Activated naive CD8-positive, alpha-beta T cell treated with anti-CD3 and anti-CD28 coated beads for 36 hours (primary cell): ENCODE measurements around the gene DNAAF5. TPM values are rescaled to one million over a fixed set of nuclear protein-coding genes. Genes with fewer than 3 reads are reported as not detected.
"Not testable (repeated sequence)": the region's sequence is repeated elsewhere in the genome, so short reads cannot be mapped to it uniquely, and the experiment has no call there.

ENCODE experiments used
- DNase-seq: peaks from one replicate; pipeline ENCODE4 v3.0.0; 2021
- H3K27ac Mint-ChIP-seq: one replicate; pipeline ENCODE4 v1.8.0; 2022; ENCODE audit warnings: mild to moderate bottlenecking, moderate library complexity, mixed read lengths
- H3K27me3 Mint-ChIP-seq: one replicate; pipeline ENCODE4 v1.8.0; 2022; ENCODE audit warnings: mild to moderate bottlenecking, mixed read lengths
- H3K36me3 Mint-ChIP-seq: one replicate; pipeline ENCODE4 v1.8.0; 2021; ENCODE audit warnings: mild to moderate bottlenecking, mixed read lengths
- H3K4me1 Mint-ChIP-seq: one replicate; pipeline ENCODE4 v1.8.0; 2021; ENCODE audit warnings: mixed read lengths
- H3K4me3 Mint-ChIP-seq: one replicate; pipeline ENCODE4 v1.8.0; 2022; ENCODE audit warnings: mild to moderate bottlenecking, moderate library complexity, mixed read lengths
- H3K9me3 Mint-ChIP-seq: one replicate; pipeline ENCODE4 v1.8.0; 2022; ENCODE audit warnings: mixed read lengths
- total RNA-seq, 2 experiments: library from RNA; stranded (reverse); gene quantifications; one replicate each; pipeline ENCODE4 v1.2.3, GENCODE V29; 2021

Gene DNAAF5
- total RNA-seq, 2 experiments from 2014 or later: 46.8 to 48.5 TPM

DNA sequence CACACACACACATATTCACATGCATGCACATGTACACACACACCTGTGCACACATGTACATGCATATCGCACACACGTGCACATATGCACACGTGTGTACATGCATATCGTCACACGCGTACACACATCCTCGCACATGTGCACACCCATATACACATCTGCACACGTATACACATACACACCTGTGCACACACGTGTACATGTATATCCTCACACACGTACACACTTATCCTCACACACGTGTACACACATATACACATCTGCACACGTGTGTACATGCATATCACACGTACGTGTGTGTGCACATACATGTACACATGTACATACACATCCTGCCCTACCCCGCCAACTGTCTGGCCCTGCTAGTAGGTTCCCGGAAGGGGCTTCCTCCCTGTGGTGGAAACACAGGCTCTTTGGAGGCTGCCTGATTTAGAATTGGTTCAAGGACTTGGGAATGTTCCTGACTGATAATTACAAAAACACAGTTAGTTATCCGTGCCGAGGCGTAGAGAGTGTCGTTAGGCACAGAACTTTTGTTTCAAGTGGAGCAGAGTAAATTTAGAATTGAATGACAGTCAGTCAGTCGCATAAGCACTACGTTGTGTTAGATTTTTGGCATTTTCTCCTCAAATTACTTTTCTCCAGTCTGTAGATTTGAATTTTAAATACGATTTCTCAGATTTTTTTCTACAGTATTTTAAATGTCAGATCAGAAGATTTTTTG lies 19.1 kb downstream of the DNAAF5 start:
- Mint-ChIP-seq H3K9me3 (no peaks in the 10 kb centered on the region), H3K27ac (no peak overlapping the region), H3K4me1 (no peaks in the 10 kb centered on the region), H3K4me3 (no peak overlapping the region), H3K27me3 (no peaks in the 10 kb centered on the region), H3K36me3 (peaks cover 29% of the 10 kb centered on the region)
- no peak for DNase-seq

DNA sequence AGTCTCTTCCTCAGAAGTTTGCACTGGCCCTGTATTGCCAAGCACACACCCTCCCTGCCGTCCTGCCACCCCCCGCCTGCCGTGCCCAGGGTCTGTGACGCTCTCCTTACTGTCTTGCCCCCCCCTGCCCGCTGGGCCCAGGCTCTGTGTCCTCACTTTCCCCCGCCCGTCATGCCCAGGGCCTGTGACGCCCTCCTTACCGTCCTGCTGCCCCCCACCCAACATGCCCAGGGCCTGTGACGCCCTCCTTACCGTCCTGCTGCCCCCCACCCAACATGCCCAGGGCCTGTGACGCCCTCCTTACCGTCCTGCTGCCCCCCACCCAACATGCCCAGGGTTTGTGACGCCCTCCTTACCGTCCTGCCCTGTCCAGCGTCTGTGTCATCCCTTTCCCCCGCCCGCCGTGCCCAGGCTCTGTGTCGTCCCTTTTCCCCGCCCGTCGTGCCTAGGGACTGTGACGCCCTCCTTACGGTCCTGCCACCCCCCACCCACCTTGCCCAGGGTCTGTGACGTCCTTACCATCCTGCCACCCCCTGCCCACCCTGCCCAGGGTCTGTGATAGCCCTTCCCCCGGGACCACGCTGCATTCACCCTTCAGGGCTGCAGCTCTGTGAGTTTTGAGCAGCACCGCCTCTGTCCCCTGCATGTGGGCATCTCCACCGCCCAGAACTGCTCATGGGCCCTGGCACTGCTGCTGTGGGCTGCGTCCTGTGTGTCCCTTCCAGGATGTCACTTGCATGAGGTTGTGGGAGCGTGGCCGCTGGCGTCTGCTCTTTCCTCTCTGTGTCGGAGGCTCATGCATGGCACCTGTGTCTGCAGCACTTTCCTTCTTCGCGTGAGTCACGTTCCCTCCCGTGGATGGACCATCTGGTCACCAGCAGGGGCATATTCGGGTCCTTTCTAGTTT lies 19.9 kb downstream of the DNAAF5 start:
- Mint-ChIP-seq H3K4me1 (no peaks in the 10 kb centered on the region), H3K9me3 (no peaks in the 10 kb centered on the region), H3K27me3 (no peaks in the 10 kb centered on the region), H3K27ac (no peak overlapping the region), H3K36me3 (peaks cover 25% of the 10 kb centered on the region), H3K4me3 (no peak overlapping the region)
- no peak for DNase-seq

DNA sequence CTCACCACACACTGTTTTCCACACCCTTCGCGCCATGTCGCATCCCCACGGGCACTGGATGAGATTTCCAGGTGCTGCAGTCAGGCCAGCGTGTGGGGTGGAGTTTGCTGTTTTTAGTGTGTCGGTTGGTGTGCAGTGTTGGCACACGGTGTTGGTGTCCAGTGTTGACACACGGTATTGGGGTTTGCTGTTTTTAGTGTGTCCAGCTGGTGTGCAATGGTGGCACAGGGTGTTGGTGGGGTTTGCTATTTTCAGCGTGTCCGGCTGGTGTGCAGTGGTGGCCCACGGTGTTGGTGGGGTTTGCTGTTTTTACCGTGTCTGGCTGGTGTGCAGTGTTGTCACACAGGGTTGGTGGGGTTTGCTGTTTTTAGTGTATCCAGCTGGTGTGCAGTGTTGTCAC lies 20.7 kb downstream of the DNAAF5 start:
- Mint-ChIP-seq H3K9me3 (no peaks in the 10 kb centered on the region), H3K4me1 (no peaks in the 10 kb centered on the region), H3K4me3 (no peak overlapping the region), H3K27me3 (no peaks in the 10 kb centered on the region), H3K27ac (no peak overlapping the region), H3K36me3 (peaks cover 27% of the 10 kb centered on the region)
- no peak for DNase-seq

DNA sequence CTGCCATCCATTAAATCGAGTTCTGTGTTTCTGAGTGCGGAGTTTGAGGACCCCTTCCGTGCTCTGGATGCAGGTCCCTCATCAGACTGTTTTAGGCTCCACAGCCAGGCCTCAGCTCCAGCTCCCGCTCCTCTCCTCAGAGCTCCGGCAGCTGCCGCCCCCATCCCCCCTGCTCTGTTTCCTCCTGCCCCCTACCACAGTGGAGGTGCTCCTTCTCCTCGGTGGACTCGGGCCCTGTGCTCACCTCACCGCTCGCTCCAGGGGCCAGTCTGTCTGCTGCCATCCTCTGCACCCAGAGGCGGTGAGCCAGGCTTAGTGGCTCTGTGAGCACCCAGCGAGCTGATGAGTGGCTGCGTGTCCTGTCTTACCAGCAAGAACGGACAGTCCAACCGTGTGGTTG lies 21.9 kb downstream of the DNAAF5 start:
- no peak overlapping the region for H3K27ac Mint-ChIP-seq
- H3K4me3 Mint-ChIP-seq: no peak overlapping the region
- H3K4me1 Mint-ChIP-seq: no peaks in the 10 kb centered on the region
- no peaks in the 10 kb centered on the region for H3K9me3 Mint-ChIP-seq
- no peaks in the 10 kb centered on the region for H3K27me3 Mint-ChIP-seq
- no peak for DNase-seq
- H3K36me3 Mint-ChIP-seq: peaks cover 25% of the 10 kb centered on the region

DNA sequence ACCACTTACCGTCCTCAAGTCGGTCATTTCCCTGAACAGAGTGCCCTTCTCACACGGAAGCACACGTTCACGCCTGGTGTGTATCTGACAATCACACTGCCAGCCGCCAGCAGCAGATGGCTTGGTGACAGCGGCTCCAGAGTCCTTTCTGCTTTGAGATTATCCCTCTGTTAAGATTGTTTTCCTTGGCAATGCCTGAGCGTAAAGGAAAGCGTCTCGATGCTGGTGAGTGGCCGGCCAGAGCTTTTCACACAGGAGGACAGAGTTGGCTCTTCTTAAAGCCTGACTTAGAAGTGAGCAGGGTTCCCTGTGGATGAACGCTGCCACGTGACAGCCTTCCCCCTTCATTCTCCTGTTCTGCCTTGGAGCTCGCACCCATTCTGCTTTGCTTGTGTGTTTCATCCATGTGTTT lies 22.6 kb downstream of the DNAAF5 start:
- Mint-ChIP-seq H3K9me3 (no peaks in the 10 kb centered on the region), H3K27me3 (no peaks in the 10 kb centered on the region), H3K27ac (no peak overlapping the region), H3K4me3 (no peak overlapping the region), H3K36me3 (peaks cover 23% of the 10 kb centered on the region), H3K4me1 (no peaks in the 10 kb centered on the region)
- DNase-seq: no peak

DNA sequence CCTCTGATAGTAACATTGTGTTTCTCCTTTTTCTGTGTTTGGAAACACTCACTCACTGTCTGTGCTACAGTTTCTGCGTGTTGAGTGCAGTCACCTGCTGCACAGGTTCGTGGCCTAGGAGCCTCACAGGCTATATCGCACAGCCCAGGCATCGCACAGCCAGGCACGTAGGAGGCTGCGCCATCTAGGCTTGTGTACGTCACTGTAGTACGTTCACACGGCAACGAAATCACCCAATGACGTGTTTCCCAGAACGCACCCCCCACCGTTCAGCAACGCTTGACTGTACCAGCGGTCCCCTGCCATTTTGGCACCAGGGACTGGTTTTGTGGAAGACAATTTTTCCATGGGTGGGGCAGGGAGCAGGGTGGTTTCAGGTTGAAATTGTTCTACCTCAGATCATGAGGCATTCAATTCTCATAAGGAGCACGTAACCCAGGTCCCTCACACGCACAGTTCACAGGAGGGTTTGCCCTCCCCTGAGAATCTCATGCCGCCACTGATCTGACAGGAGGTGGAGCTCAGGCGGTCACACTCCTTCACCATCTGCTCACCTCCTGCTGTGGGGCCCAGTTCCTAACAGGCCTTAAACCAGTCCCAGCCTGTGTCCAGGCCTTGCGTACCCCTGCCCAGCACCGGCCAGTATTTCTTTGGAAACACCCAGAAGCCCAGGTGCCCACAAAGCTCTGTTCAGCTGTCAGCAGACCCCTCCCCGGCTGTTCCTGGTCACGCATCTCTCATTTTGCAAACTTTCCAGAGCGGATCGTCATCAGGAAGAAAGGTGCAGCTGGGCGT lies 23.8 kb downstream of the DNAAF5 start:
- Mint-ChIP-seq H3K27ac (no peak overlapping the region), H3K9me3 (no peaks in the 10 kb centered on the region), H3K27me3 (no peaks in the 10 kb centered on the region), H3K4me3 (no peak overlapping the region), H3K4me1 (no peaks in the 10 kb centered on the region), H3K36me3 (peaks cover 16% of the 10 kb centered on the region)
- no peak for DNase-seq

DNA sequence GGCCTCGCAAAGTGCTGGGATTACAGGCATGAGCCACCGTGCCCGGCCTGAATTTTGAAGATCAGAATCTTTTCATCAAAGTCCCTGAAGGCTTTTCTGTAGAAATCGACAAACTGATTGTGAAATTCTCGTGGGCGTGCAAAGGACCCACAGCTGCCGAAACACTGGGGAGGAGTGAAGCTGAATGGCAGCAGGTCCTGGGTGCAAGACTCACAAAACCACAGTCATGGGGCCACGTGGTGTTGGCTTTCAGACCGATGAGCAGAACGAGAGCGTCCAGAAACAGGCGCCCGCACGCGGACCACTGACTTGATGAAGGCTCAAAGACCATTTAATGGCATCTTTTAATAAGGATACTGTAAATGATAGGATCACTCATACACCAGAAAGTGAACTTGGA lies 25.3 kb downstream of the DNAAF5 start:
- H3K9me3 Mint-ChIP-seq: no peaks in the 10 kb centered on the region
- H3K4me1 Mint-ChIP-seq: no peaks in the 10 kb centered on the region
- H3K27ac Mint-ChIP-seq: no peak overlapping the region
- peaks cover 17% of the 10 kb centered on the region for H3K36me3 Mint-ChIP-seq
- no peak for DNase-seq
- H3K27me3 Mint-ChIP-seq: no peaks in the 10 kb centered on the region
- H3K4me3 Mint-ChIP-seq: no peak overlapping the region

DNA sequence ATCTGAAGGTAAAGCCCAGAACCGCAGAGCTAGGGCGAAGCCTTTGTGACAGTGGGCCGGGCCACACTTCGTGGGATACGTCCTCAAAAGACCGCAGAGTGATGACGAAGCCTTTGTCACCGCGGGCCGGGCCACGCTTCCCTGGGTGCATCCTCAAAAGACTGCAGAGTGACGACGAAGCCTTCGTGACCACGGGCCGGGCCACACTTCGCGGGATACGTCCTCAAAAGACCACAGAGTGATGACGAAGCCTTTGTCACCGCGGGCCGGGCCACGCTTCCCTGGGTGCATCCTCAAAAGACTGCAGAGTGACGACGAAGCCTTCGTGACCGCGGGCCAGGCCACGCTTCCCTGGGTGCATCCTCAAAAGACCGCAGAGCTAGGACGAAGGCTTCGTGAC lies 25.8 kb downstream of the DNAAF5 start:
- not testable (repeated sequence) for H3K4me3 Mint-ChIP-seq, H3K27me3 Mint-ChIP-seq, H3K4me1 Mint-ChIP-seq, H3K9me3 Mint-ChIP-seq, H3K27ac Mint-ChIP-seq, DNase-seq
- peaks cover 17% of the 10 kb centered on the region for H3K36me3 Mint-ChIP-seq

DNA sequence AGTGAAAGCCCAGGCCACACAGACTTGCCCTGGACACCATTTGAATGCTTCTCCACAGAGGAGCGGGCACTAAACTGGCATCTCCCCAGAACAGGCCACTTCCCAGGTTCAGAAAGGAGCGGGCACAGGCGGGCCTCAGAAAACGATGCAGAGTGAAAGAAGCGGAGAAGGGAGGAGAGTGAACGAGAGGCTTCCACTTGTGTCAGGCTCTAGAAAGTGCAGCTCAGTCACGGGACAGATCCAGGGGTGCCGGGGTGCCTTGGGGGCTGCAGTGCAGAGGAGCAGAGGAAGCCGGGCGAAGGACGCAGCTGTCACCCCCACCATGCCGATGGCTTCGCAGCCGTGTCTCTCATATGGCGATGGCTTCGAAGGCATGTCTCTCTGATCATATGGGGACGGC lies 26.7 kb downstream of the DNAAF5 start:
- H3K27ac Mint-ChIP-seq: no peak overlapping the region
- no peaks in the 10 kb centered on the region for H3K9me3 Mint-ChIP-seq
- no peak overlapping the region for H3K4me3 Mint-ChIP-seq
- no peaks in the 10 kb centered on the region for H3K27me3 Mint-ChIP-seq
- peaks cover 20% of the 10 kb centered on the region for H3K36me3 Mint-ChIP-seq
- no peaks in the 10 kb centered on the region for H3K4me1 Mint-ChIP-seq
- DNase-seq: no peak

DNA sequence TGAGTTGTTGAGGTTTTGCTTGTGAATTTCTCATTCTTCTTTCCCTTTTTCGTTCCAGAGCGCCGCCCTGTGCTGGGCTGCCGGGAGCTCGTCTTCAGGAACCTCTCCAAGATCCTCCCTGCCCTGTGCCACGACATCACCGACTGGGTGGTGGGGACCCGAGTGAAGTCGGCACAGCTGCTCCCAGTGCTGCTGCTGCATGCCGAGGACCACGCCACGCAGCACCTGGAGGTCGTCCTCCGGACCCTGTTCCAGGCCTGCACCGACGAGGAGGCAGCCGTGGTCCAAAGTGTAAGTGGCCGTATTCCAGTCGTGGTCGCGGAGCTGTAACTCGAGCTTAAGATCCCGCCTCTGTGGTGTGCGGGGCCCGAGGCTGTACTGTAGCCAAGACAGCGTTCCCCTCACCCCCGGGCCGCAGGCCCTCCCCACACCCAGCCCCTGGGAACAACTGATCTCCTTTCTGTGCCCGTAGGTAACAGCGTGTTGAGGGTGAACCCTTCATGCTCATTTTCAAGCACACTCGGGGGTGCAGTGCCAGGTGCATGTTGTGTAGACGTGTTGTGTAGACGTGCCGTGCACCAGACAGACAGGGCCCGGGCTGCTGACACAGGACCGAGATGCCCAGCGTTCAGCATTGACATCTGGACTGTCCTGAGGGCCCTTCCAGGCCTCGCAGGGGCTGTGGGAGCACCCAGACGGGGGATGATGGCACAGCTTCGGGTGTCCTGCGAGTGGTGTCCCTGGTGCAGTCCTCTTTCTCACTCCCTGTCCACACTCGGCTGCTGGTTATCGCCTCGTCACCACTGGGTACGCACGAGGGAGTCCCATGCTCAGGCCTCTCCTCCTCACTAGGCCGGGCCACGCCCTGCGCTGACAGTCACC lies 28.3 kb downstream of the DNAAF5 start:
- no peak for DNase-seq
- Mint-ChIP-seq H3K4me1 (no peaks in the 10 kb centered on the region), H3K36me3 (peaks cover 29% of the 10 kb centered on the region), H3K4me3 (no peak overlapping the region), H3K27ac (no peak overlapping the region), H3K27me3 (no peaks in the 10 kb centered on the region), H3K9me3 (no peaks in the 10 kb centered on the region)

DNA sequence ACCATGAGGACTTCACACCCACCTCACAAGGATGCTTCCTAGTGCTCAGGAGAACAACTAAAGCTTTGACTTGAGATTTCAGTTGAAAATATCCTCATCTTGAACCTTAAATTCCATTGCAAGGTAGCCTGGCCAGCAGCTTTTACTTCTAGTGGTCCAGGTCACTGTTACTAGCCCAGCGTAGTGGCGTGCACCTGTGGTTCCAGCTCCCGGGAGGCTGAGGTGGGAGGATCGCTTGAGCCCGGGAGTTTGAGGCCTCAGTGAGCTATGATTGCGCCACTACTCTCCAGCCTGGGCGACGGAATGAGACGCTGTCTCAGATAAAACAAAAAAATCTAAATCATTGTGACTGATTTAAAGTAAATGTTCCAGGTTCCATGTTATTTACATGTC lies 28.9 kb downstream of the DNAAF5 start:
- H3K27ac Mint-ChIP-seq: no peak overlapping the region
- H3K9me3 Mint-ChIP-seq: no peaks in the 10 kb centered on the region
- H3K4me1 Mint-ChIP-seq: no peaks in the 10 kb centered on the region
- H3K27me3 Mint-ChIP-seq: no peaks in the 10 kb centered on the region
- peaks cover 29% of the 10 kb centered on the region for H3K36me3 Mint-ChIP-seq
- DNase-seq: no peak
- no peak overlapping the region for H3K4me3 Mint-ChIP-seq

DNA sequence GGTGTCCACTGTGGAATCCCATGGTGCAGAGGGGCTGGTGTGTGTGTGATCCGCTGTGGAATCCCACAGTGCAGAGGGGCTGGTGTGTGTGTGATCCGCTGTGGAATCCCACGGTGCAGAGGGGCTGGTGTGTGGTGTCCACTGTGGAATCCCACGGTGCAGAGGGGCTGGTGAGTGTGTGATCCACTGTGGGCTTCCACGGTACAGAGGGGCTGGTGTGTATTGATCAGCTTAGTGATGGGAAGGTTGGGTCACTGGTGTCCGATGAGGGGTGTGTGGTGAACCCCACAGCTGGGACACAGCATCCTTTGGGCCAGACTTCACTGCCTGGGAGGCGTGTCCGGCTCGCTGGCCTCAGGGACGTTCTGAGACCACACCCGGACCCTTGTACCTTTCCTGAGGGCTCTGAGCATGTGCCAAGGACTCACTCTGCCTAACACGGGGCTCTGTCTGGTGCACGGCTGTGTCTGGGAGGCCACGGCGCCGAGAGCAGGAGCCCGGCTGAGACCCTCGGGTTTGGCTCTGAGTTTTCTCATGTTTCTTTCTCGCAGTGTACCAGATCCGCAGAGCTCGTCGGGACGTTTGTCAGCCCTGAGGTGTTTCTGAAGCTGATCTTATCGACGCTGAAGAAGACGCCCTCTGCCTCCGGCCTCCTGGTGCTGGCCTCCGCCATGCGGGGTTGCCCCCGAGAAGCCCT lies 29.9 kb downstream of the DNAAF5 start:
- Mint-ChIP-seq H3K4me3 (no peak overlapping the region), H3K36me3 (peaks cover 31% of the 10 kb centered on the region), H3K4me1 (no peaks in the 10 kb centered on the region), H3K9me3 (no peaks in the 10 kb centered on the region), H3K27ac (no peak overlapping the region), H3K27me3 (no peaks in the 10 kb centered on the region)
- DNase-seq: no peak

DNA sequence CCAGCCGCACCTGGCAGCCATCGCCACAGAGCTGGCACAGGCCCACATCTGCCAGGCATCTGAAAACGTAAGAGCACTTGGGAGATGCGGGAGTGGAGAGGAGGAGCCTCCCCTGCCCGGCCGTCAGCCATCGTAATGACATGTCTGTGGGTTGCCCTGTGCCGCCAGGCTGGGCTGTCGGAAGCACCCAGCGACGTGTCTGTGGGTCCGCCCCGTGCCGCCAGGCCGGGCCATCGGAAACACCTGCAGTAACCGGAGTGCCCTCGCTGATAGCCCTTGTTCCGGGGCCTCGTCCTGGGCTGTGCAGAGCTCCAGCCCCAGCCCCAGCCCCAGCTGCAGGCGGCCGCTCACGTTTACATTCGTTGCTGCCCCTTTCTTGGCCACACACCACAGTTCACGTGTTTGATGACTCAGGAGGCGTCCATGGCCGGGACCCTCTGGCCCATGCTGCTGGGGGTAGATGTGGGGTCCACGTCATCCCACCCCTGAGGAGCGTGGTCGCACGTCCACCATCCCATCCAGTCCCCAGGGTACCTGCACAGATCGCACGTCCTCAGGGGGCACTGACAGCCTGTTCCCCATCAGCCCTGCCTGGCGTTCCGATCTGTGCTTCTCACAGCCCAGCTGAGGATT lies 30.5 kb downstream of the DNAAF5 start:
- no peak for DNase-seq
- H3K27ac Mint-ChIP-seq: no peak overlapping the region
- peaks cover 29% of the 10 kb centered on the region for H3K36me3 Mint-ChIP-seq
- H3K9me3 Mint-ChIP-seq: no peaks in the 10 kb centered on the region
- no peaks in the 10 kb centered on the region for H3K4me1 Mint-ChIP-seq
- H3K4me3 Mint-ChIP-seq: no peak overlapping the region
- no peaks in the 10 kb centered on the region for H3K27me3 Mint-ChIP-seq
